CD14-positive monocyte (primary cell): Measurements from ENCODE around the gene LILRB3. TPM values are rescaled to one million over a fixed set of nuclear protein-coding genes. Genes with fewer than 3 reads are reported as not detected.
"Not testable (repeated sequence)": the region's sequence is repeated elsewhere in the genome, so short reads cannot be mapped to it uniquely, and the experiment has no call there.

ENCODE experiments used
- DNase-seq, 3 donors: peaks; one replicate each; pipeline ENCODE4 v3.0.0-alpha.2; 2011 to 2022
- H2AFZ ChIP-seq: 2 replicates; pipeline ENCODE4 v1.6.0; 2012; ENCODE audit warnings: mild to moderate bottlenecking, low read depth, low read length, inconsistent platforms; ENCODE audit not compliant: insufficient read depth, poor library complexity, severe bottlenecking
- H3K27ac ChIP-seq, 2 donors: 1 replicate in 1 of 2; 2 replicates in 1 of 2; pipeline ENCODE4 v1.5.1; 2012 to 2013; ENCODE audit warnings: low read length in 2 of 2, control low read depth in 1 of 2, inconsistent platforms in 1 of 2, low read depth in 1 of 2, mild to moderate bottlenecking in 1 of 2
- H3K27me3 ChIP-seq, 2 donors: one replicate each; pipeline versions ENCODE4 v1.6.0 to v1.6.1; 2011 to 2013; ENCODE audit warnings: low read length in 2 of 2; ENCODE audit not compliant: control insufficient read depth in 2 of 2, insufficient read depth in 2 of 2
- H3K36me3 ChIP-seq, 2 donors: replicated peaks in 1 of 2; 1 replicate in 1 of 2; 2 replicates in 1 of 2; pipeline versions ENCODE4 v1.5.1 to v1.6.1; 2012 to 2013; ENCODE audit warnings: low read length in 2 of 2, control low read depth in 1 of 2, inconsistent platforms in 1 of 2, mild to moderate bottlenecking in 1 of 2; ENCODE audit not compliant: insufficient read depth in 2 of 2, control insufficient read depth in 1 of 2
- H3K4me1 ChIP-seq, 2 donors: 1 replicate in 1 of 2; 2 replicates in 1 of 2; pipeline versions ENCODE4 v1.5.1 to v1.6.1; 2012 to 2013; ENCODE audit warnings: low read length in 2 of 2, control low read depth in 1 of 2, inconsistent platforms in 1 of 2, mild to moderate bottlenecking in 1 of 2, moderate library complexity in 1 of 2; ENCODE audit not compliant: insufficient read depth in 2 of 2, control insufficient read depth in 1 of 2
- H3K4me2 ChIP-seq: replicated peaks from 2 replicates; pipeline ENCODE3; 2012; ENCODE audit warnings: low read length, moderate library complexity, mild to moderate bottlenecking; ENCODE audit not compliant: poor library complexity, severe bottlenecking; ENCODE audit errors: extremely low read depth
- H3K4me3 ChIP-seq, 3 experiments: fragments of 200-600 bp in 1 of 3; sonication (generic) in 1 of 3; replicated peaks in 1 of 3; 1 replicate in 2 of 3; 2 replicates in 1 of 3; pipeline ENCODE4 v1.5.1; 2011 to 2013; ENCODE audit warnings: low read length in 3 of 3, mild to moderate bottlenecking in 3 of 3, control low read depth in 2 of 3, low read depth in 2 of 3, inconsistent platforms in 1 of 3, moderate library complexity in 1 of 3
- H3K79me2 ChIP-seq: 2 replicates; pipeline ENCODE4 v1.6.0; 2012; ENCODE audit warnings: mild to moderate bottlenecking, control low read depth, inconsistent platforms, low read length, moderate library complexity; ENCODE audit not compliant: insufficient read depth
- H3K9ac ChIP-seq: 2 replicates; pipeline ENCODE4 v1.6.0; 2017; ENCODE audit warnings: low read length, mild to moderate bottlenecking; ENCODE audit not compliant: insufficient read depth, poor library complexity, severe bottlenecking
- H3K9me3 ChIP-seq, 2 donors: replicated peaks in 1 of 2; 1 replicate in 1 of 2; 2 replicates in 1 of 2; pipeline versions ENCODE4 v1.5.1 to v1.6.1; 2012 to 2013; ENCODE audit warnings: low read length in 2 of 2, control low read depth in 1 of 2; ENCODE audit not compliant: control insufficient read depth in 1 of 2, insufficient read depth in 1 of 2
- H4K20me1 ChIP-seq: 2 replicates; pipeline ENCODE4 v1.6.0; 2012; ENCODE audit warnings: mild to moderate bottlenecking, low read length, control low read depth, moderate library complexity; ENCODE audit not compliant: insufficient read depth
- H3K27ac Mint-ChIP-seq, 7 donors: one replicate each; pipeline ENCODE4 v1.8.0; 2020; ENCODE audit warnings: mild to moderate bottlenecking in 7 of 7, mixed read lengths in 7 of 7, moderate library complexity in 6 of 7, inconsistent platforms in 2 of 7
- H3K27me3 Mint-ChIP-seq, 3 donors: one replicate each; pipeline ENCODE4 v1.8.0; 2021 to 2022; ENCODE audit warnings: low read depth in 3 of 3, mild to moderate bottlenecking in 3 of 3, mixed read lengths in 3 of 3, moderate library complexity in 3 of 3, inconsistent platforms in 1 of 3
- H3K36me3 Mint-ChIP-seq, 2 donors: one replicate each; pipeline ENCODE4 v1.8.0; 2020; ENCODE audit warnings: mixed read lengths in 2 of 2, inconsistent platforms in 1 of 2, mild to moderate bottlenecking in 1 of 2
- H3K4me1 Mint-ChIP-seq: one replicate; pipeline ENCODE4 v1.8.0; 2020; ENCODE audit warnings: mild to moderate bottlenecking, mixed read lengths
- H3K4me3 Mint-ChIP-seq, 2 donors: one replicate each; pipeline ENCODE4 v1.8.0; 2020; ENCODE audit warnings: mild to moderate bottlenecking in 2 of 2, mixed read lengths in 2 of 2, moderate library complexity in 1 of 2
- H3K9me3 Mint-ChIP-seq, 7 donors: one replicate each; pipeline ENCODE4 v1.8.0; 2020 to 2022; ENCODE audit warnings: mixed read lengths in 7 of 7, mild to moderate bottlenecking in 6 of 7, moderate library complexity in 6 of 7, inconsistent platforms in 2 of 7
- WGBS: methylation state at CpG from one replicate; pipeline ENCODE4 v1.1.5; 2013; ENCODE audit warnings: missing lambda C conversion rate; ENCODE audit not compliant: insufficient coverage; 5-methylcytosine and 5-hydroxymethylcytosine counted together
- intact Hi-C, 2 donors: fragments of 100-400 bp; cut with micrococcal nuclease; formaldehyde crosslinking; loops; one replicate each; pipeline versions ENCODE4 v1.15.0 to v1.15.1; 2023
- polyA plus RNA-seq, 3 donors: library from polyadenylated mRNA; depleted of rRNA in 1 of 3; unstranded in 2 of 3; stranded (reverse) in 1 of 3; fragments of 300-500 nt in 2 of 3; fragments of >200 nt in 1 of 3; fragmentation: Illumina TruSeq in 2 of 3; gene quantifications; 1 replicate in 2 of 3; 2 replicates in 1 of 3; pipeline ENCODE4 v1.2.3, GENCODE V29; 2012 to 2021
- TF ChIP-seq, protein P1 (sequence below): fragments of 200-600 bp; IDR thresholded peaks from one replicate; pipeline ENCODE4 v1.8.0; 2022; ENCODE audit warnings: antibody characterized with exemption, mild to moderate bottlenecking

LILRB3 gene
- polyA plus RNA-seq, 3 donors, result 62.9 to 455 (median 104) TPM

DNA sequence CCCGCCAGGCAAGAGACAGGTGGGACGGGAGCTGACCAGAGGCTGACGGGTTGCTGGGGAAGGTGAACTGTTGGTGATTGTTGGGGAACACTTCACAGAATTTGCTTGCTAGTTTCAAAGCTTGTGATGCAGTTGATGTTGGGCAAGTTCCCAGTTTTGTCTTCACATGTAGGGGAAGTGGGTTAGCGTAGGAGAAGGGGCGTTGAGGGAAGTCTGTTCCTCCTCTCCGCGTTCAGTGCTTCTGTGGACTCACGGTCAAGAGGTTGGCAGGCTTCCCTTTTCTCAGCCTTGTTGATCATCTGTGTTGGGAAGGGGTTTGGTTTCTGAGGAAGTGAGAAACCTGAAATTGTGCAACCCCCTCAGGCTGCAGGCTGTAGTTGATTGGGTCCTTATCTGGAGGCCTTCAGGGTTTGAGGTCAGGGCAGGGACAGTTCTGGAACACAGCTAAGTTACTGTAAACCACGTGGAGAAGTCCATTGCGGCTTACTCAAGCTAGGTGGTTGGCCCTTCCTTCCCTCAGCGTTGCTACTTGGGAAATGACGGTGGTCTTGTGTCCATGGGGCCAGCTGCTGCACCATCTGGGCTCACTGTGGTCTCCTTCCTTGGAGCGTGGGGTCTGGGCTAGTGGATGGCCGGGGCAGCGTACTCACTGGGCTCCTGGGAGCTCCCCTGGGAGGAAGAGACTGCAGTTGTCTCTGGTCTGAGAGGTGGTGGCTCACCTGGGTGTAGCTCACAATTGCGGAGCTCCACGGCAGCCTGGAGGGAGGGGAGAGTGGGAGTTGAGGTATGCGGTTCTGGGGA lies 14.6 kb downstream of the LILRB3 start:
- no peaks in the 10 kb centered on the region for H3K27me3 ChIP-seq
- H3K4me3 Mint-ChIP-seq, result peak overlapping the region; percentile 100
- peaks cover 0 to 4% (median 0%) of the 10 kb centered on the region in 7 donors for H3K9me3 Mint-ChIP-seq
- intact Hi-C loops, result loop anchor here (2.0 to 5.0 kb wide), 2 partner anchors 23 to 164 kb away; no protein-coding TSS in a partner anchor
- peak; percentile 100 for DNase-seq
- peaks cover 69 to 76% of the 10 kb centered on the region in 2 donors for H3K36me3 Mint-ChIP-seq
- H4K20me1 ChIP-seq, result peaks cover 33% of the 10 kb centered on the region
- H3K27me3 Mint-ChIP-seq, result peaks cover 0 to 11% (median 2%) of the 10 kb centered on the region in 3 donors
- peak overlapping the region; percentile 2 to 99 (median 26) for H3K4me3 ChIP-seq
- H3K27ac ChIP-seq, result peak overlapping the region; percentile 97 to 100
- TF ChIP-seq, protein P1, sequence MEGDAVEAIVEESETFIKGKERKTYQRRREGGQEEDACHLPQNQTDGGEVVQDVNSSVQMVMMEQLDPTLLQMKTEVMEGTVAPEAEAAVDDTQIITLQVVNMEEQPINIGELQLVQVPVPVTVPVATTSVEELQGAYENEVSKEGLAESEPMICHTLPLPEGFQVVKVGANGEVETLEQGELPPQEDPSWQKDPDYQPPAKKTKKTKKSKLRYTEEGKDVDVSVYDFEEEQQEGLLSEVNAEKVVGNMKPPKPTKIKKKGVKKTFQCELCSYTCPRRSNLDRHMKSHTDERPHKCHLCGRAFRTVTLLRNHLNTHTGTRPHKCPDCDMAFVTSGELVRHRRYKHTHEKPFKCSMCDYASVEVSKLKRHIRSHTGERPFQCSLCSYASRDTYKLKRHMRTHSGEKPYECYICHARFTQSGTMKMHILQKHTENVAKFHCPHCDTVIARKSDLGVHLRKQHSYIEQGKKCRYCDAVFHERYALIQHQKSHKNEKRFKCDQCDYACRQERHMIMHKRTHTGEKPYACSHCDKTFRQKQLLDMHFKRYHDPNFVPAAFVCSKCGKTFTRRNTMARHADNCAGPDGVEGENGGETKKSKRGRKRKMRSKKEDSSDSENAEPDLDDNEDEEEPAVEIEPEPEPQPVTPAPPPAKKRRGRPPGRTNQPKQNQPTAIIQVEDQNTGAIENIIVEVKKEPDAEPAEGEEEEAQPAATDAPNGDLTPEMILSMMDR, result no peak
- peaks cover 83% of the 10 kb centered on the region for H3K79me2 ChIP-seq
- H3K9ac ChIP-seq, result peak overlapping the region; percentile 81
- H3K4me1 Mint-ChIP-seq, result peaks cover 92% of the 10 kb centered on the region
- H3K9me3 ChIP-seq, result no peaks in the 10 kb centered on the region
- peak overlapping the region; percentile 99 to 100 (median 100) for H3K27ac Mint-ChIP-seq
- H3K4me2 ChIP-seq, result peak overlapping the region; percentile 99
- WGBS, result 1% methylated on average over 11 of the region's 18 CpGs
- no peak overlapping the region for H2AFZ ChIP-seq
- H3K36me3 ChIP-seq, result peaks cover 44 to 45% of the 10 kb centered on the region in 2 donors
- peaks cover 85 to 92% of the 10 kb centered on the region in 2 donors for H3K4me1 ChIP-seq

DNA sequence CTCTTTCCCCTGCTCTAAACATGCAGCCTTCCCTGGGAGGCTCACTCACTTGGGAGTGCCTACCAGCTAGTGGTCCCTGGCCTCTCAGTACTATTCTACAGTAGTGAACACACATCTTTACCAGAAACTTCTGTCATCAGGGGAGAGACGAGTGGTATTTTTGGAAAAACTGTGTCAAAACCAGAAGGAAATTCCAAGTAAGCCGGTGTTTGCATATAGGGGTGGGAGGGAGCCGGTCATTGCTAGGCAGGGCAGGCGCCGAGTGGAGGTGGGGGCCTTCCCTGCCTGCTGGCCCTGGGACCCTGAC lies 15.2 kb downstream of the LILRB3 start:
- 0% methylated on average over 5 of the region's 5 CpGs for WGBS
- Histone ChIP-seq H3K9ac (peak overlapping the region; percentile 80), H3K27me3 (no peaks in the 10 kb centered on the region), H3K4me1 (peaks cover 91 to 97% of the 10 kb centered on the region in 2 donors), H3K79me2 (peaks cover 83% of the 10 kb centered on the region), H3K4me2 (peak overlapping the region; percentile 99), H4K20me1 (peaks cover 38% of the 10 kb centered on the region), H3K36me3 (peaks cover 49 to 51% of the 10 kb centered on the region in 2 donors), H3K27ac (peak overlapping the region; percentile 97 to 100), H2AFZ (no peak overlapping the region), H3K4me3 (peak overlapping the region; percentile 2 to 99 (median 26)), H3K9me3 (no peaks in the 10 kb centered on the region)
- peak overlapping the region; percentile 99 to 100 (median 100) for H3K27ac Mint-ChIP-seq
- peaks cover 0 to 9% (median 2%) of the 10 kb centered on the region in 3 donors for H3K27me3 Mint-ChIP-seq
- H3K9me3 Mint-ChIP-seq, result peaks cover 0 to 4% (median 0%) of the 10 kb centered on the region in 7 donors
- H3K4me1 Mint-ChIP-seq, result peaks cover 92% of the 10 kb centered on the region
- DNase-seq, result no peak
- H3K36me3 Mint-ChIP-seq, result peaks cover 70 to 78% of the 10 kb centered on the region in 2 donors
- TF ChIP-seq, protein P1, result no peak
- intact Hi-C loops, result loop anchor here in 1 of 2 donors (5.0 kb wide), 1 partner anchor 165 kb away; no protein-coding TSS in a partner anchor
- H3K4me3 Mint-ChIP-seq, result peak overlapping the region; percentile 100

DNA sequence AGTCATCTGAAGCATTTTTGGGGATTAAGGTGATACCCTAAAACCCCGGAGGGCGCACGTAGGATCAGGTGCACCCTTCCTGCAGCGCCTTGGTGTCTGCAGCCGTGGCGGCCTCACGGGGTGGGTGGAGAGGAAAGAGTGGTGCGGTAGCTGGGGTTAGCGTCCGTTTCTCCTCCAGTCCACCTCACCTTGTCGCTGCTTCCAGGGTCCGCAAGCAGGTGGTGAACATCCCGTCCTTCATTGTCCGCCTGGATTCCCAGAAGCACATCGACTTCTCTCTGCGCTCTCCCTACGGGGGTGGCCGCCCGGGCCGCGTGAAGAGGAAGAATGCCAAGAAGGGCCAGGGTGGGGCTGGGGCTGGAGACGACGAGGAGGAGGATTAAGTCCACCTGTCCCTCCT lies 15.6 kb downstream of the LILRB3 start:
- peak overlapping the region; percentile 97 to 100 for H3K27ac ChIP-seq
- peak in 1 of 3 donors; percentile 15 for DNase-seq
- not testable (repeated sequence) for H3K9me3 ChIP-seq, H2AFZ ChIP-seq, H3K9me3 Mint-ChIP-seq, H3K27me3 ChIP-seq, H3K27me3 Mint-ChIP-seq
- H3K4me3 ChIP-seq, result peak overlapping the region; percentile 26 to 99 (median 30)
- WGBS, result 0% methylated on average over 1 of the region's 23 CpGs
- peak overlapping the region; percentile 100 for H3K4me3 Mint-ChIP-seq
- peaks cover 95 to 97% of the 10 kb centered on the region in 2 donors for H3K4me1 ChIP-seq
- H3K4me1 Mint-ChIP-seq, result peaks cover 96% of the 10 kb centered on the region
- intact Hi-C loops, result loop anchor here in 1 of 2 donors (5.0 kb wide), 1 partner anchor 165 kb away; no protein-coding TSS in a partner anchor
- peaks cover 74 to 78% of the 10 kb centered on the region in 2 donors for H3K36me3 Mint-ChIP-seq
- H3K27ac Mint-ChIP-seq, result peak overlapping the region; percentile 99 to 100 (median 100)
- peaks cover 83% of the 10 kb centered on the region for H3K79me2 ChIP-seq
- H3K4me2 ChIP-seq, result peak overlapping the region; percentile 99
- H4K20me1 ChIP-seq, result peaks cover 43% of the 10 kb centered on the region
- peaks cover 54 to 55% of the 10 kb centered on the region in 2 donors for H3K36me3 ChIP-seq
- H3K9ac ChIP-seq, result peak overlapping the region; percentile 80
